Omental fat pad (tissue), 4 donors: ENCODE results near the gene RSRC1. TPM values are rescaled to one million over a fixed set of nuclear protein-coding genes. Genes with fewer than 3 reads are reported as not detected.

Source experiments
- ATAC-seq: fragments of 150-250 bp; one replicate; pipeline ENCODE4 v1.9.1; 2016; ENCODE audit warnings: mild to moderate bottlenecking, moderate library complexity; ENCODE audit not compliant: low FRiP score
- DNase-seq: peaks from one replicate; pipeline ENCODE4 v3.0.0-alpha.2; 2019; ENCODE audit warnings: low spot score
- CTCF ChIP-seq, 3 donors: fragments of 450-650 bp; IDR thresholded peaks; one replicate each; pipeline ENCODE4 v1.5.1; 2016 to 2017; ENCODE audit warnings: antibody characterized with exemption in 3 of 3, mild to moderate bottlenecking in 3 of 3, moderate library complexity in 2 of 3
- total RNA-seq, 4 donors: library from RNA; depleted of rRNA; stranded (reverse); fragments of >200 nt; gene quantifications; one replicate each; pipeline ENCODE4 v1.1.0, GENCODE V29; 2016

RSRC1 gene
- total RNA-seq, 4 donors from 2014 or later = 30.7 to 48.9 (median 40.9) TPM

GRCh38 chr3:158085931-158086330 lies 24.0 kb upstream of the RSRC1 start:
- no peak for TF ChIP-seq CTCF (IDR thresholded peaks at IDR 0.05)
- no peak for DNase-seq
- ATAC-seq = no peak

- no peak for TF ChIP-seq CTCF (IDR thresholded peaks at IDR 0.05)
- ATAC-seq (no peak), DNase-seq (no peak)
Measured at GRCh38 chr3:158086361-158086760, 23.5 kb upstream of the RSRC1 start.

GRCh38 chr3:158086776-158087175 lies 23.1 kb upstream of the RSRC1 start:
- TF ChIP-seq CTCF (IDR thresholded peaks at IDR 0.05) = no peak
- no peak for ATAC-seq
- DNase-seq = no peak

GRCh38 chr3:158091531-158091930 lies 18.4 kb upstream of the RSRC1 start:
- DNase-seq (no peak), ATAC-seq (no peak)
- no peak for TF ChIP-seq CTCF (IDR thresholded peaks at IDR 0.05)

GRCh38 chr3:158093526-158093925 lies 16.4 kb upstream of the RSRC1 start:
- no peak for TF ChIP-seq CTCF (IDR thresholded peaks at IDR 0.05)
- ATAC-seq = no peak

GRCh38 chr3:158094235-158095110 lies 15.4 kb upstream of the RSRC1 start:
- ATAC-seq (no peak), DNase-seq (no peak)
- no peak for TF ChIP-seq CTCF (IDR thresholded peaks at IDR 0.05)

More at GRCh38 chr3:158093526-158093925, 16.4 kb upstream of the RSRC1 start:
- no peak for DNase-seq
